Activated naive CD8-positive, alpha-beta T cell treated with anti-CD3 and anti-CD28 coated beads, Interleukin-2, amount 10 ng/mL, durations not matched to agents 7 days and 5 days (primary cell): Measurements from ENCODE around the gene CDH4. TPM values are rescaled to one million over a fixed set of nuclear protein-coding genes. Genes with fewer than 3 reads are reported as not detected.
"Not testable (repeated sequence)": the region's sequence is repeated elsewhere in the genome, so short reads cannot be mapped to it uniquely, and the experiment has no call there.

Experiments used
- ATAC-seq: fragments of 150-1000 bp; cut with Tn5 transposase; one replicate; pipeline ENCODE4 v1.10.0; 2021; ENCODE audit warnings: low read depth, moderate library complexity
- POLR2A ChIA-PET: fragments of 350-600 bp; sonication (Branson Sonifier 250); formaldehyde crosslinking; loops from one replicate; lab custom pipeline; 2021; ENCODE audit warnings: antibody characterized with exemption; lab: Charles Lee
- DNase-seq: peaks from one replicate; pipeline ENCODE4 v3.0.0; 2021
- H3K27ac Mint-ChIP-seq: one replicate; pipeline ENCODE4 v1.8.0; 2022; ENCODE audit warnings: mild to moderate bottlenecking, mixed read lengths
- H3K27me3 Mint-ChIP-seq: one replicate; pipeline ENCODE4 v1.8.0; 2022; ENCODE audit warnings: mild to moderate bottlenecking, moderate library complexity, mixed read lengths
- H3K36me3 Mint-ChIP-seq: one replicate; pipeline ENCODE4 v1.8.0; 2021; ENCODE audit warnings: mild to moderate bottlenecking, mixed read lengths
- H3K4me1 Mint-ChIP-seq: one replicate; pipeline ENCODE4 v1.8.0; 2021; ENCODE audit warnings: mixed read lengths
- H3K4me3 Mint-ChIP-seq: one replicate; pipeline ENCODE4 v1.8.0; 2022; ENCODE audit warnings: mild to moderate bottlenecking, moderate library complexity, mixed read lengths
- H3K9me3 Mint-ChIP-seq: one replicate; pipeline ENCODE4 v1.8.0; 2021; ENCODE audit warnings: mixed read lengths
- total RNA-seq, 2 experiments: library from RNA; stranded (reverse); gene quantifications; one replicate each; pipeline ENCODE4 v1.2.3, GENCODE V29; 2021

The CDH4 gene
- total RNA-seq, 2 experiments from 2014 or later = 0.14 to 0.20 TPM

DNA sequence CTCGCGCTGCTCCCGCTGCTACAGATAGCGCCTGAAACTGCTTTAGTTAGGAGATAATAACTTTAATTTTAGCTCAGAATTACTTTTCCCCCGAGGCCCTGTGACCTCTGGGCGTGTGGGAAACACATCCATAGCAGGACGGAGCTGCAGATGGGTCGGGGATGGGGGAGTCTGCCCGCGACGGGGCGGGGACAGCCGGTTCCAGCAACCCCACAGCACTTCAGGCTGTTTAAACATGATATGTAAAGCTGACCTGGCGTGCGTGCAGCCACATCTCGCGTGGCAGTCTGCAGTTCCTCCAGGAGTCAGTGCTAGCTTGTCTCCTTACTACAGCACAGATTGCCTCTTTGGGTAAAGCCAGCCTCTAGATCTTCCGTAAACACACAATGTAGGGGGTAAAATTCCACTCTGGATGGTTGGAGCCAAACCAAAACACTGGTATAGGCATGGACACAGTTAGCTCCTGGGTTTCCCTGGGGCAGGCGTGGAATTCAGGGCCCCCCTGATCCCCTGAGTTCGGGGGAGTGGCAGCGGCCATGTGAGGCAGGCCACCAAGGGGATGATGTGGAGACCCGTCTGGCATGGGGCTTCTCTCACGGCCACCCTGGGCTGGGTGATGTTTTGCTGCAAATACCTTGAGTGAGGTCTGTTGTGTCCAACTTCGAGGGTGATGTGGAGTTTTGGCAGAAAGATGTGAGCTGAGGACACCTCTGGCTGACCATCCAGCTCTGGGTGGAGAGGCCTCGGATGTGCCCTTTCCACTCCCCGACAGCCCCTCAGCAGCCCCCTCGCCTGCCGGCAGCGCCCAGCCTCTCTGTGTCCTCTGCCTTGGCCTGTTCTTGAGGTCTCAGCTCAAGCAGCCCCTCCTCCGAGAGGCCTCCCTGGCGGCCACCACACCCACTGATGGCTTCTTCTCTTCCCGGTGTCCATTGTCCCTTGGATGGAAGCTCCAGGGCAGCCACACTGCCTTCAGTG is 599.2 kb downstream of the CDH4 start:
- Mint-ChIP-seq H3K4me3 (no peak overlapping the region), H3K36me3 (no peaks in the 10 kb centered on the region), H3K4me1 (no peaks in the 10 kb centered on the region), H3K27me3 (peaks cover 1% of the 10 kb centered on the region), H3K9me3 (no peaks in the 10 kb centered on the region), H3K27ac (no peak overlapping the region)
- ATAC-seq (no peak), DNase-seq (no peak)
- POLR2A ChIA-PET = no interaction called here

DNA sequence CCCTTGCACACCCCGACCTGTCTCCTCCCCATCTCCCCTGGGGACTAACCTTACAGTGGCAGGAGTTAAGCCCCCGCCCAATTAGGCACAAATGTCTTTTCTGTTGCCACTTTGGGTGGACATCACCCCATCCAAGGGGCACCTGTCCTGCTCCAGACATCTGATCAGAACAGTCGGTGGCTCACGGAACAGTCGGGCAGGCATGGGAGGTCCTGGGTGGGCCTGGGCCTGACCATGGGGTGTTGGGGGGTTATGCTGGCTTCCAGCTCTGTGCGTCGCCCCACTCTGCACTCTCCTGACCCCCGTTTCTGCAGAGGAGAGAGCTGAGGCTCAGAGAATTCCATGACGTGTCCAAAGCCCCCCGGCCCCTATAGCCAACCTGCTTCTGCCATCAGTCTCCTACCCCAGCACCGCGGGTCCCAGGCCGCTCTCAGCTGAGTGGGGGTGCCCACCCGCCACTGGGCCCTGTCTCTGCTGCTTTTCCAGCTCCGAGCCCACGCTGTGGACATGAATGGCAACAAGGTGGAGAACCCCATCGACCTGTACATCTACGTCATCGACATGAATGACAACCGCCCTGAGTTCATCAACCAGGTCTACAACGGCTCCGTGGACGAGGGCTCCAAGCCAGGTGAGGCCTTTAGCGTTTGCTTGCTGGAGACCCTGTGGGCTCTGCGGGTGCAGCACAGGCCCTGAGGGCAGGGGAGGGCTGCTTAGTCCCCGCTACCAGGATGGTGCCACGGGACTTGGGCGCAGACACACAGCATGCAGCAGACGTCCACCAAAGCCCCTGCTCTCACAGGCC is 600.4 kb downstream of the CDH4 start:
- DNase-seq (no peak), ATAC-seq (no peak)
- POLR2A ChIA-PET = no interaction called here
- no peaks in the 10 kb centered on the region for H3K4me1 Mint-ChIP-seq
- H3K27me3 Mint-ChIP-seq = no peaks in the 10 kb centered on the region
- H3K4me3 Mint-ChIP-seq = no peak overlapping the region
- H3K36me3 Mint-ChIP-seq = no peaks in the 10 kb centered on the region
- H3K9me3 Mint-ChIP-seq = no peaks in the 10 kb centered on the region
- no peak overlapping the region for H3K27ac Mint-ChIP-seq

DNA sequence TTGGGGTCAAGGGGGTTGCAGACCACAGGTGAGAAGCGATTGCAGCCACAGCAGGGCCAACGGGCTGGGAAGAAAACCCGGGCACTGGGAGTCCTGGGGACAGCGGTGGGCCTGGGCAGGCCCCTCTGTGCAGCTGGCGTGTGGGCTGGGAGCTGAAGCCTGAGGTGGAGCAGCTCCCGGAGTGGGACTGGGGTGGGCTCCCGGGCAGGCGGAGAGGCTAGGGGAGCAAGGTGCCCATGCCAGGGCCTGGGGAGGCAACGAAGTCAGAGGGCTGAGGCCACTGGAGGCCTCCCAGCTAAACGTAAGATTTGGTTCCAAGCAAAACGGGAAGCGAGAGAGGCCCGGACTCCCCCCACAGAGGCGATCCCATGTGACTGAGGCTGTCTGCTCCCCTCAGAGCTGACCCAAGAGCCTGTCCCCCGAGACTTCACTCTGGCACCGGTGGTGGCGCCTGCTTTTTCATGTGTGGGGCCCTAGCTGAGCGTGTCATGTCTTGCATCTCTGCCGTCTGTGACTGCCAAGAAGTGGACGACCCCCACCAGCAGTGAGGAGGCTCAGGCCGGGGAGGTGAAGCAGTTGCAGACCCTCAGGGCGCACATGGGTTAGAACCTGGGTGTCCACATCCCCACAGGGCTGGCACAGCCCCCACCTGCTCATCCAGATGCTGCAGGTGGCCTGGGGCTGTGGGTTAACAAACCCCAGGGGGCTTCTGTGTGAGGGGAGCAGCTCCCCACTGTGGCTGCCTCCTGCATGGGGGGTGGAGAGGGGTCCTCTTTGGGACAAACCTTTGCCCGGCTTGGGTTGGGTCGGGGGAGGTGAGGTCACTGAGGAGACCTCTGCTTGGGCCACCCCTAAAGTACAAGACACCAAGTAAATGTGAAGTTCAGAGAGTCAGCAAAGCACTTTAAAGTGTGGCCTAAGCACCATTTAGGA is 601.3 kb downstream of the CDH4 start:
- H3K27ac Mint-ChIP-seq = no peak overlapping the region
- POLR2A ChIA-PET = no interaction called here
- H3K4me3 Mint-ChIP-seq = no peak overlapping the region
- H3K9me3 Mint-ChIP-seq = no peaks in the 10 kb centered on the region
- no peak for DNase-seq
- ATAC-seq = no peak
- no peaks in the 10 kb centered on the region for H3K27me3 Mint-ChIP-seq
- no peaks in the 10 kb centered on the region for H3K4me1 Mint-ChIP-seq
- H3K36me3 Mint-ChIP-seq = no peaks in the 10 kb centered on the region

DNA sequence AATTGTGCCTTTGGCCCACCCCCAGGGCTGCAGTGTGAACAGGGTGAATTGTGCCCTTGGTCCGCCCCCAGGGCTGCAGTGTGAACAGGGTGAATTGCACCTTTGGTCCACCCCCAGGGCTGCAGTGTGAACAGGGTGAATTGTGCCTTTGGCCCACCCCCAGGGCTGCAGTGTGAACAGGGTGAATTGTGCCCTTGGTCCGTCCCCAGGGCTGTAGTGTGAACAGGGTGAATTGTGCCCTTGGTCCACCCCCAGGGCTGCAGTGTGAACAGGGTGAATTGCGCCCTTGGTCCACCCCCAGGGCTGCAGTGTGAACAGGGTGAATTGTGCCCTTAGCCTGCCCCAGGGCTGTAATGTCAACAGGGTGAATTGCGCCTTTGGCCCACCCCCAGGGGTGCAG is 602.5 kb downstream of the CDH4 start:
- H3K4me1 Mint-ChIP-seq, H3K36me3 Mint-ChIP-seq, H3K27me3 Mint-ChIP-seq, POLR2A ChIA-PET, H3K27ac Mint-ChIP-seq, DNase-seq, H3K4me3 Mint-ChIP-seq, H3K9me3 Mint-ChIP-seq, ATAC-seq: not testable (repeated sequence)

- Mint-ChIP-seq H3K4me1 (no peaks in the 10 kb centered on the region), H3K9me3 (no peaks in the 10 kb centered on the region), H3K4me3 (no peak overlapping the region), H3K36me3 (no peaks in the 10 kb centered on the region), H3K27me3 (peaks cover 1% of the 10 kb centered on the region), H3K27ac (no peak overlapping the region)
- ATAC-seq = no peak
- DNase-seq = no peak
- POLR2A ChIA-PET = no interaction called here
These were observed 603.2 kb downstream of the CDH4 start for GRCh38 chr20:61855286-61855685.

- POLR2A ChIA-PET = no interaction called here
- no peak overlapping the region for H3K4me3 Mint-ChIP-seq
- peaks cover 1% of the 10 kb centered on the region for H3K27me3 Mint-ChIP-seq
- no peak for ATAC-seq
- no peak for DNase-seq
- H3K9me3 Mint-ChIP-seq = no peaks in the 10 kb centered on the region
- peaks cover 6% of the 10 kb centered on the region for H3K4me1 Mint-ChIP-seq
- H3K36me3 Mint-ChIP-seq = no peaks in the 10 kb centered on the region
- no peak overlapping the region for H3K27ac Mint-ChIP-seq
These were observed 604.8 kb downstream of the CDH4 start for GRCh38 chr20:61856626-61857413.

- no peak for DNase-seq
- Mint-ChIP-seq H3K4me3 (no peak overlapping the region), H3K27me3 (peaks cover 1% of the 10 kb centered on the region), H3K9me3 (no peaks in the 10 kb centered on the region), H3K4me1 (peaks cover 6% of the 10 kb centered on the region), H3K36me3 (no peaks in the 10 kb centered on the region), H3K27ac (no peak overlapping the region)
- no peak for ATAC-seq
- POLR2A ChIA-PET = no interaction called here
These were observed 605.3 kb downstream of the CDH4 start for GRCh38 chr20:61857414-61857775.

- POLR2A ChIA-PET = no interaction called here
These were observed 605.8 kb downstream of the CDH4 start for GRCh38 chr20:61857884-61858283.

DNA sequence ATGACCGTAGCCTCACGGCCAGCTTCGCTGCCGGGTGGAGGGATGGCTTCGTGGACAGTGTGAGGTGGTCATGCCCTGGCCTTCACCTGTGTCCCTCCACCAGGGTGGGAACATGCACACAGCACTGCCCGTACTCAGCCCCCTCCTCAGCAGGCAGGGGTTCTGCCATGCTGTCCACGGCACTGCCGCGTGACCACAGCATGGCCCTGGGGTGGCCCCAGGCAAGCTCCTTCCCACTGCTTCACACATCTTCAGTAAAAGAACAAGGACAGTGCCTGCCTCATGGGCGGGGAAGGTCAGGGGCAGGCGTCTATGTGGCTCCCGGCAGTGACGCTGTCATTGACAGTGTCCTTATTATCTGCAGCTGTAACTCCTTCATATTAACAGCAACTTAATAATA is 607.7 kb downstream of the CDH4 start:
- Mint-ChIP-seq H3K27me3 (peaks cover 1% of the 10 kb centered on the region), H3K4me3 (no peak overlapping the region), H3K27ac (no peak overlapping the region), H3K36me3 (no peaks in the 10 kb centered on the region), H3K4me1 (peaks cover 6% of the 10 kb centered on the region), H3K9me3 (no peaks in the 10 kb centered on the region)
- POLR2A ChIA-PET = no interaction called here
- DNase-seq (no peak), ATAC-seq (no peak)

More at GRCh38 chr20:61857884-61858283, 605.8 kb downstream of the CDH4 start:
- Mint-ChIP-seq H3K4me1 (peaks cover 6% of the 10 kb centered on the region), H3K36me3 (no peaks in the 10 kb centered on the region), H3K27me3 (peaks cover 1% of the 10 kb centered on the region), H3K4me3 (no peak overlapping the region), H3K27ac (no peak overlapping the region), H3K9me3 (no peaks in the 10 kb centered on the region)
- ATAC-seq = no peak
- no peak for DNase-seq

DNA sequence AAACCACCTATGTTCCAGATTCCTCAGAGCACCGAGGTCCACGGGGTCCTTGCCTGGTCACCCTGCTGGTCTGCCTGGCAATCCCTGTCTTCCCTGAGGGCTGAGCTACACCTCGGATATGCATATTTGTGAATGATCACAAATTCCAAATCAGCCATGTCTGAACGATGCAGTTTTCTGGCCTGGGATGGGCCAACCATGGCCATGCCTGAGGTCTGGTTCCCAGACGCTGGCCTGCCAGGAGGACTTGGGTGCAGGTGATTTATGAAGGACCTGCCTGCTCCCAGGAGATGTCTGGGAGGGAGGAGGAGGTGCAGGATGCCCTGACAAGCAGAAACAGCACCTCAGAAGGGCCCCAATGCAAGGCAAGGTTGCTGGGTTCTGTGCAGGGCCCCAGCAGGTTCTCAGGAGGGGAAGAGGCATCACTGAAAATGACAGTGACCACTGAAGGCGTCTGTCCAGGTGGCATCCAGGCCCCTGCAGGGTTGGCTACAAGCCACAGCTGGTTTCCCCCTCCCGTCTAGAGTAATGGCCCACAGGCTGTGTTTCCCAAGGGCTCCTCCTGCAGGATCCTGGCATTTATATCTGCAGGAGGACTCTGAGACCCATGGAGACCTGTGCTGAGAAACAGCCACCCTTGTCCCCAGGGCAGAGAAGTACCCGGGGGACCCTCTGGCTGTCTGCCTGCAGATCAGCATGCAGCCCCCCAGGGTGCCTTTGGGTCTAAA is 608.4 kb downstream of the CDH4 start:
- Mint-ChIP-seq H3K4me1 (peaks cover 9% of the 10 kb centered on the region), H3K4me3 (no peak overlapping the region), H3K27me3 (peaks cover 3% of the 10 kb centered on the region), H3K36me3 (no peaks in the 10 kb centered on the region), H3K27ac (no peak overlapping the region), H3K9me3 (peaks cover 4% of the 10 kb centered on the region)
- POLR2A ChIA-PET = no interaction called here
- DNase-seq = no peak
- no peak for ATAC-seq

GRCh38 chr20:61861054-61861841 is 609.2 kb downstream of the CDH4 start:
- ATAC-seq (no peak), DNase-seq (no peak)
- Mint-ChIP-seq H3K4me1 (peaks cover 9% of the 10 kb centered on the region), H3K27ac (no peak overlapping the region), H3K27me3 (peaks cover 3% of the 10 kb centered on the region), H3K36me3 (no peaks in the 10 kb centered on the region), H3K4me3 (no peak overlapping the region), H3K9me3 (peaks cover 9% of the 10 kb centered on the region)
- POLR2A ChIA-PET = no interaction called here
